Ovary (tissue), 3 donors: ENCODE data around the gene SLCO3A1.

ENCODE experiments used
- CTCF ChIP-seq, 3 donors: fragments of 450-650 bp in 2 of 3; fragments of 200-600 bp in 1 of 3; IDR thresholded peaks; one replicate each; pipeline versions ENCODE4 v1.5.1 to v1.8.0; 2016 to 2022; ENCODE audit warnings: antibody characterized with exemption in 3 of 3, mild to moderate bottlenecking in 1 of 3
- EP300 ChIP-seq: sonication (generic); formaldehyde crosslinking; IDR thresholded peaks from one replicate; pipeline ENCODE4 v1.6.1; 2017; ENCODE audit warnings: antibody characterized with exemption
- POLR2A ChIP-seq: fragments of 450-650 bp; IDR thresholded peaks from one replicate; pipeline ENCODE4 v1.6.1; 2017; ENCODE audit warnings: antibody characterized with exemption, mild to moderate bottlenecking, moderate library complexity
- donor health status: DM: no; HTN: no; CAD: no.

- TF ChIP-seq CTCF (IDR thresholded peaks at IDR 0.05), result no peak
- TF ChIP-seq POLR2A, result no peak
- no peak for TF ChIP-seq EP300
These were observed 38.4 kb downstream of the SLCO3A1 start for GRCh38 chr15:91891788-91892345.
